Esophagus squamous epithelium (tissue), 4 donors: ENCODE data around the gene TSSK3.

ENCODE experiments used
- CTCF ChIP-seq, 6 experiments: fragments of 450-650 bp in 4 of 6; fragments of 200-600 bp in 2 of 6; sonication (generic) in 2 of 6; IDR thresholded peaks; one replicate each; pipeline ENCODE4 v1.5.1; 2016 to 2019; ENCODE audit warnings: antibody characterized with exemption in 6 of 6, mild to moderate bottlenecking in 4 of 6, moderate library complexity in 4 of 6
- POLR2A ChIP-seq, 4 donors: fragments of 450-650 bp; IDR thresholded peaks; one replicate each; pipeline ENCODE4 v1.6.1; 2017; ENCODE audit warnings: antibody characterized with exemption in 4 of 4, mild to moderate bottlenecking in 4 of 4, moderate library complexity in 3 of 4

DNA sequence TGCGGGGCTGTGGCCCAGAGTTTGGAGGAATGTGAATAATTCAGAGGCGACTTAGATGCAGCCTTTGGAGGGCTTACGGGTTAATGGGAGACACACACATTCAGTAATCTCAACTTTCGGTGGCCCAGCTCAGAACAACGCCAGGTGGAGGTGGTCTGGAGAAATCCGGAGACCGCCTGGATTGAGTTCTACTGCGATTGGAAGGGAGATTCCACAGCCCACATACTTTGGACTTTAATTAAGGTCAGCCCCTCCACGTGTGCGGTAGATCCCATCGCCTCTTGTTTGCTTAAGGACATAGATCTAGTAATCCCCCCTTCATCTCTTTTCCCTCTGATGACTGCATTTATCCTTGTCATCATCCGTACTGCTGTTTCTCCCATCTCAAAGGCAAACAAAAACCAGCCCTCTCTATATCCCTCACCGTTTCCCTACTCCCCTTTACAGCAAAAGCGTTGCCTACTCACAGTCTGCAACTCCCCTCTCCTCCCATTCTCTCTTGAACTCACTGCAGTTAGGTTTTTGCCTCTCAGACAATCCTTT, 32.6 kb downstream of the TSSK3 start:
- TF ChIP-seq POLR2A (IDR thresholded peaks at IDR 0.05) (no peak), CTCF (IDR thresholded peaks at IDR 0.05) (no peak)
